EH (cell line): Measurements from ENCODE around the gene PLXNA2.
A peak's percentile ranks its signal among the peaks of the same experiment; 100 is the strongest.

Experiments
- DNase-seq: peaks from one replicate; pipeline ENCODE4 v3.0.0-alpha.2; 2015; ENCODE audit warnings: low read depth

The PLXNA2 gene

DNA sequence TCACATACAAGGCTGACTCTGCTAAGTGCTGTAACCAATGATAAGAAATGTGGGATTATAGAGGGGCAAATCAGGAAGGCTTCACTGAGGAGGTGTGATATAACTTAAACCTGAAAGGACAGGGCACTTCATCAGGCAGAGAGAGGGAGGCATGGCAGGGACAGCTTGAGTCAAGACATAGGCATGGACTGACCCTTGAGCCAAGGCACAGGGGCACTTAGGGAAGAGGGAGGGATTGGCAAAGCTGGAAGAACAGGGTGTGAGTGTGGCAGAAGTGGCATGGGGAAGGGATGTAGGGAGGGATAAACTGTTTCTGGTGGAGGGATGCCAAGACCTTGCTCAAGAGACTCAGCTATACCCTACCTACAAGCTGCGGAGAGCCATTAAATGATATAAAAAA is 81.3 kb downstream of the PLXNA2 start:
- DNase-seq: no peak

DNA sequence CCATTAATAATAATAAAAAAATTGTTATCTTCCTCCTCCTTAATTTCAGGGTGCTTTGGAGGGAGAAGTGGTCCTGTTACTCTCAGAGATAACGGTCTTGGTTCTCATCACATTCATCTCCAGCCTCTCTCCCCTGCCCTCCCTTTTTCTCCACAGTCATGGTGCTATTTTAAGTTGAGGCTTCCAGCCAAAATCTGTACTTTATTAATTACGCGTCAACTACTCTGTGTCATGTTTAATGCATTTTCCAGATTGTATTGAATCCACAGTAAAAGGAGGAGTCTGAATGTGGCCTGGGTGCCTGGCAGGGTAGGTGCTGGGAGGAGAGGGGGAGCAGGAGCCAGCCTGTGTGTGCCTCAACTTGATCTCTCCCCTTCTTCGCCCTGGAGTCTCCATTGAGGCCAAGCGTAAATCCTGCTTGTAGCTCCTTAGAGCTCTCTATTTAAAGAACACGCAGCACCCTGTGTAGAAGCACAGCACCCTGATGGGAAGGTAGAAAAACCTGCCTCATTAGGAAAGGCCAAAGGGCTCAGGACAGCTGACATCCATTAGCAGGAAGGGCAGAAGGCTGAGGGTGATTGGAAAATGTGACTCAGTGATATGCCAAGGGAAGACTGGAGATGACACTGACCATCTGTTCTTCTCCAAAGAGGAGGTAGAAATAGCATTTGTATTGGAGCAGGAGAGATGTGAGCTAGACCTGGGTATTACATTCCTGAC is 82.4 kb downstream of the PLXNA2 start:
- DNase-seq: peak; percentile 78

DNA sequence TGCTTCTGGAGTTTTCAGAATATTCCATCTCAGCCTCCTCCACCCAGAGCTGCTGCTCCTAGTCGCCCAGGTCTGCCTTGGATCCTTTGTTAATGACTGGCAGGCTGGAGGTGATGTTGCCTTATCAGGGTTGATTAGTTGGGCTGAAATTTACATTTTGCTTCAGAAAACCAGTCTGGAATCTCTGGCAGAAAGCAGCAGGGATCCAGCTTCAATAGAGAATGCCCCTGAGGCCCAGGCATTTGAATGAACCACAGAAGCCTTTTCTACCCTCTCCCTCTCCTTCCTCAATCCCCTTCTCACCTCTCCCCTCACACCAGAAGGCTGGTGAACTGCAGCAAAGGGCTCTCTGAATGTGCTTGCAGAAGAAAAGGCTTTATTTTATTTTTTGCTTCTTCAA is 83.2 kb downstream of the PLXNA2 start:
- DNase-seq: no peak

DNA sequence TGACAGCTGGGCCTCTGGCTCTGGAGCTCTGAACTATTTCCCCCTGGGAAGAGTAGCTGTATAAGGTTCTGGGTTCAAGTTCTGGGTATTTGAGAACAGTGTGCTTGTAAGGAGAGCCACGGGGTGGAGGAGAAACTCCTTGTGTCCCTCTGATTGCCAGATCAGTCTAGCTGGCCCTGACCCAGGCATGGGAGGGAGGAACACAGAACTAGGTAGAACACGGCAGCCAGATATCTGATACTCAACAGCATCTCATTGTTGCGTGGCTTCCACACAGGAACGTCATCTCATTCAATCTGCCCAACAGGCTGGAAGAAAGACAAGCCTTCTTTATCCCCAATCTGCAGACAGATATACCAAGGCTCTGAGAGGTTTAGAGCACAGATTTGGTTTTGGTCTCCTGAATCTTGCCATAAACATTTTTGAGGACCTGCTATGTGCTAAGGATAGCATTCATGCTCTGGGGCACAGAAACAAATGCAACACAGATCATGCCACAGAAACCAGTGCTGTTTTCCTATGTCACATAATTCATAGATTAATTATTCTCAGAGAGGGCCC is 83.8 kb downstream of the PLXNA2 start:
- no peak for DNase-seq

DNA sequence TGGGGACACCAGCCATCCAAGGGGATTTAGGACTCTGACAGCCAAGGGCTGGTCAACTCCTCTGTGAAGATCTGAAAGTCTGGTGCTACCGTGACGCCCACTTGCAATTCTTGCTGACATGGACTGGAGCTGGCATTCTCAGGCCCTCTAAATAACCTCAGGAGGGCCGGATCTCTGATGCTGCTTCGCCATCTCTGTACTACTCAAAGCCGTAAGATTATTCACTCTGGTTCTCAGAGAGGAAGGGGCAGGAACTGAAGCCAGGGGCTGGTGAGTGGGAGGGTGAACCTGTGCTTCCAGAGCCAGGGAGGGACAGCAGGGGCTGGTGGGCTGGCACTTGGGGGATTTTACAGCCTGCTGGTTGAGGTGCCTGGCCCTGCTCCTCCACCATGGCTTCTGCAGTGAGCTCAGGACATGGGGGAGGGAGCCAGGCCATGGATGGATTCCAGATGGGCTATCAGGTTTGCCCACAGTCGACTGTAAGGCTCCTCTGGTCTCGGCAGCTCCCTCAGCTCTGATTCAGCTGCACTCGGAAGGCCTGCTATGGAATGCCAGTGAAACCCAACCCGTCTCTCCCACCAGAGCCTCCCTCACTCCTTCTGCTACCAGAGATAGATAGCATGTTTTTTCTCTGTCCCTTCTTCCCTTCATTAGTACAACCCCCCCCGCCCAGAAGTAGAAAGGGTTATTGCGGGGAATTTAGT is 84.5 kb downstream of the PLXNA2 start:
- peak; percentile 92 for DNase-seq

DNA sequence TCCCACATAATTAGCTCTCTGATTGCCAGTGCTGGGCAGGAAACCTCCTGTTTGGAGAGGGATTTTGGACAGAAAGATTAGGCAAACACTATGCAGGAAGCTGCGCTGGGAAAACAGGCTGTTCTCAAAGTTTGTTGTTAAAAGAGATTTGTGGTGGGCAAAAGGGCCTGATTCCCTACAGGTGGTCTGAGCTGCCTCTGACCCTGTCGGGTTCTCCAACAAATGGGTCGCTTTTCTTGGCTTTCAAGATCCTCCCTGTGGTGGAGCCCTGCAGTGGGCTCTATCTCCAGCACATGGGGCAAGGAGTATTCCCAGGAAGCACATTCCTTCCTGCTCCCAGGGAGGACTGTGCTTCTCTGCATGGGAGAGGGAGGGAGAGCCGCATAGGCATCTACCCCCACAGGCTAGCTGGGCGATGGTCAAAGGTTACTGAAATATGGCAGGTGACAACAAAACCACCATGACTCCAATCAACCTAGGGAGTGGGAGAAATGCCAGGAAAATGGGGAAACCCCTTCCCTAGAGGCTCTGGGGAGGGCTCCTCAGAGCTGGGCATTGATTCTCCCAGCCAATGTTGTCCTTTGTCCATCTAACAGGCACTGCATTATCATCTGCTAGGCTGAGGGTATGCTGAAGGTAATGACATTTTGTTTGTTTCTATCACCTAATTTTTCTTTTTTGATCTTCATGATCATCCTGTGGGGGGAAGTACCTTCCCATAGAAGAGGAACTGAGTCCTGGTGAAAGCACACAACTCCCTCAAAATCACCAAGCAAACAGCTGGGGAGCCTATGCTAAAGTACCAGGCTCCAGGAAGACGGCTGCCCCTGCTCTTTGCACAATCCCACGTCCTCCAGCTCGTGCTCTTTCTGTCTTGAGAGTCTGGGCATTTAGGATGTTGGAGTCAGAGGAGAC is 85.3 kb downstream of the PLXNA2 start:
- peak; percentile 31 for DNase-seq

DNA sequence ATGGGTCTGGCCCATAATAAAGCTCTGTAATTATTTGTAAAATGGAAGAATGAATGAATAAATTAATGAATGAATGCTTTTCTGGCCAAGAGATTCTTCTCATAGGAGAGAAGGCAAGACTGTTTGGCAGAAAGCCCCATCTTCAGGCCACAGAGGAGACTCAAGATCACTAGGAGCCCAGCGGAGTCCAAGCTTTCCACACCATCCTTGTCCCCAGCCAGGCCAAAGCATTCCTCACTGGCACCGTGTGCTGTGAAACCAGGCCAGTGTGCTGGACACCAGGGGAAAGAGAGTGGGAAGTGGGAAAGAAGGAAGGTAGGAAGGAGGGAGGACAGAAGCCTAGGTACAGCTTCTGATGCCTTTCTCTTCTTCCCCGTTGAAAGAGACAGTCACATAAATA is 86.4 kb downstream of the PLXNA2 start:
- DNase-seq: no peak

DNA sequence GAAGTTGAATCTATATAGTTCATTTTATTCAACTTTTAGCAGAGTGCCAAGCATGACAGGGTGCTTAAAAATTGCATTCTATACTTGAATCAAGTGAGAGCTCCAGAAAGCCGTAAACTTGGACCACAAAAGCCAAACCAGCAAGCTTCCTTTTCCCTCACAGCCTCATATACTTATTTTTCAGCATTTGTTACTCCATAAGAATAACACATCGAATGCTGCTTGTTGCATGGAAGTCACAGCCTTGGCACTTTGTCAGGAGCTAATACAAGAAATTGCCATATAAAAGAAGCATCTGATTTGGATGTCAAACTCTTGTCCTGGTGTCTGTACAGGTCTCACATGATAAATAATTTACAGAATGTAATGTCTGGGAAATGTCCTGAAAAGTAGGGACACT is 87.4 kb downstream of the PLXNA2 start:
- DNase-seq: peak; percentile 43

DNA sequence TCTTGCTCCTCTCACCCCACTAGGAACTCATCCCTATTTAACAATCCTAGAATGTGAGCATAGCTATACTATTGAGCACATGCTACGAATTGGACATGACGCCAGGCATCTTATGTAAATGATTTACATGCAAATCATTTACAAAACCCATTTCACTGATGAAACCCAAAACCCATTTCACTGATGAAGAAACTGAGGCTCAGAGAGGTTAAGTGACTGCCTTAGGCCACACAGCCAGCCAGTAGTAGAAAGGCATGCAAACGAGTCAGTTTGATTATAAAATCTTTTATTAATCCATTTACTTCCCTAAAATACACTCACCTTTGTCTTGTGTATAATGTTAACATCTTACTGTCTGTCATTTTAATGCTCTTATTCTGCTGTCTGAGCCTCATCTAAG is 87.9 kb downstream of the PLXNA2 start:
- DNase-seq: no peak

DNA sequence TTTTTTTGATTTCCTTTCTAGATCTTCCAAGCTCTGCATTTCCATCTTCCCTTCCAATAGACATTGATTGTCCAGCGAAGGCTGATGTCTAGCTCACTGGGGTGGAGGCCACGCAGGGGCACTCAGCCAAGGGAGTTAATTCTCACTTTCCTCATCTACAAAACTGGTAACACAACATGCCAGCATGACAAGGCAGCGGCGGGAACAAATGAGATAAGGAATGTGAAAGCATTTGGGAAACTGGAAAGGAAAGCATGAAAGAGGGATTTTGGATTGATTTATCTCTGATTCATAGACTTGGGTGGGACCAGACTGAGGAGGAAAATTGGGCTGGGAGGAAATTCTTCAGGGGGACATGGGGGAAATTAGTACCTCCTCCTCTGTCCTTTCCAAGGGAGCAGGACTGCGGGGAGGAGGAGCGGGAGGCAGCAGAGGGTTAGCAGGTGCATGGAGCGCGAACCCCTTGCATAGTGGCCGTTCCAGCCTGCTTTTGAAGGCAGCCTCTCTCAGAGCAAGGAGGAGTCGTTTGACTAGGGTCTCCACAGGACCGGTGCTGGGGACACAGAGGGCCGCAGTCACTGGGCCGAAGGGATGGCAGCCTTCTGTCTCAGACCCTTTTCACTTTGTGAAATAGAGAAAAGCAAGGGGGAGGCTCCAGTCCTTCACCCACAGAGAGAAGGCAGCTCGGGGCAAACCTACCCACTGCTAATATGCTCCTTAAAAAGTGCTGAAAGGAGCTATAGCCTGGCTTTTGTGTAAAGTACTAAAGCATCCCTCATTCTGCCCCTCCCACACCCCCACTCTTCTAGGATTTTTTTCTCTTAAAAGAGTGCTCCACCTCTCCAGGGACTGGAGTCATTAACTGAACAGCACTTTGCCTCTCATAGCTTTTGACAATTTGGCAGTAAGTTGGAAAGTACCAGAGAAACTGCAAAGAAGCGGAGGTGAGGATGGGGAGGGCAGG is 89.2 kb downstream of the PLXNA2 start:
- DNase-seq: no peak

DNA sequence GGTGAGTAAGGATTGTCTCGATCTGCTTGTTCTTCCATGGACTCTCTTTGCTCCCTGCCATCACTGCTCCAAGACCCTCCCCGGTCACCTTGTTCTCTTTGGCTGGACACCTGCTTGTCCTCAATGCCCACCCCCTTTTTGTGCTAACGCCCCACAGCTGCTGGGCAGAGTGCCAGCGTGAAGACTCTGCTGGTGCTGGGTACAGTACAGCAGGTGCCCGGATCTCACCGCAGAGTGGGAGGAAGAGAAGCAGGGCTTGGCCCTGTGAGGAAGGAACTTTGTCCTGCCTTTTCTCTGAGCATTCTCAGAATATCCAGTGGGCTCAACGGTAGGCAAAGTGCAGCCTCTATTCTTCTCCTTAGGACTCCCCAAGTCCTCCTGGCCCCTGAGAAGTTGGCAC is 90.1 kb downstream of the PLXNA2 start:
- DNase-seq: no peak

DNA sequence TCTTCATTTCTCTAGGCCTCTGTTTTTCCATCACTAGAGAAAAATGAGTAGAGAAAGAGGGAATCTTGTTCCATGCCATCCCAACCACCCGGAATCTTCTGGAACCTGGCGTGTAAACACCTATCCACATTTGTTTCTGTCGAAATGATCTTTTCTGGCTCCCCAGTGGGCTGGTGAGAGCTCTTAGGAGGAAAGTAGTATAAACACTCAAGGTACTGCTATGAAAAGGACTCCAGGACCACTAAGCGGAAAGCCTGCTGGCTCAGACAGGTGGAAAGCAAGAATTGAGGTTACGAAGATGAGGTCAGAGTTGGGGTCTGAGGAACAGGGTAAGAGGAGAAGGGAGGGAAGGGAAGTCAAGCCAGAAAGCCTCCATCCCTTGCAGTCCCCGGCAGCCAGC is 90.8 kb downstream of the PLXNA2 start:
- no peak for DNase-seq

DNA sequence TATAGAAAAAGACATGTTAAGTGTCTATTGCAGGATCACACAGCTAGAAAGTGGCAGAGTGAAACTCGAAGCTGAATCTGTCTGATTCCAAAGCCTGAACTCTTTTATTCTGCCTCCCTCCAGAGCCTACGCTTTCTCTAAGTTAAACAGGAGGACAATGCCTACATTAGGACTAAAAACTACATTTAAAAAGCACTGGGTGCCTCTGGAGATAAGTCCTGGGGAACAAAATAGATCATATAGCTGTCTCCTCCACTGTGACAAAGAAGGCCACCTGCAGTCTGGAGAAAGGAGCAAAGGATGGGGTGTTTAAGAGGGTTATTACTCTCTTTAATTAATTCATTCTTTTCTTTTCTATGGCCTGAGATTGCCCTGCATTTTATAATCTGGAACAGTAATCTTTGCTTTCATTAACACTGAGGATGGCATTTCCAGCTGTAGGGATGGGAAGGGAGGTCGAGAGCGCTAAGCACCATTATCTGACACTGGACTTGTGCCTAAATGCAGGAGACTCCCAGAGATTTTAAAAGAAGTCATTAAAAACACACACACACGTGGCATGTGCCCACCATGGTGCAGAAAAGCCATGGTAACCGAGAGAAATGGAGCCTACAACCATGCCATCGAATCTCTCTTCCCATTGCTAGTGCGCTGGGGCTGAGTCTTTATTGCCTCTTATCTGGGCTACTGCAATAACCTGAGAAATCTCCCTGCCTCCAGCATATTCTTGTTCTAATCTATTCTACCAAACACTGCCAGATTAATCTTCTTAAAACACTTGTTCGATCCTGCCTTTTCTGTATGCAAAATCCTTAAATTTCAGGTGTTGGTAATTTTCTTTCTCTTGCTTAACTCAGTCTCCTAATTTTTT is 92.2 kb downstream of the PLXNA2 start:
- DNase-seq: no peak

DNA sequence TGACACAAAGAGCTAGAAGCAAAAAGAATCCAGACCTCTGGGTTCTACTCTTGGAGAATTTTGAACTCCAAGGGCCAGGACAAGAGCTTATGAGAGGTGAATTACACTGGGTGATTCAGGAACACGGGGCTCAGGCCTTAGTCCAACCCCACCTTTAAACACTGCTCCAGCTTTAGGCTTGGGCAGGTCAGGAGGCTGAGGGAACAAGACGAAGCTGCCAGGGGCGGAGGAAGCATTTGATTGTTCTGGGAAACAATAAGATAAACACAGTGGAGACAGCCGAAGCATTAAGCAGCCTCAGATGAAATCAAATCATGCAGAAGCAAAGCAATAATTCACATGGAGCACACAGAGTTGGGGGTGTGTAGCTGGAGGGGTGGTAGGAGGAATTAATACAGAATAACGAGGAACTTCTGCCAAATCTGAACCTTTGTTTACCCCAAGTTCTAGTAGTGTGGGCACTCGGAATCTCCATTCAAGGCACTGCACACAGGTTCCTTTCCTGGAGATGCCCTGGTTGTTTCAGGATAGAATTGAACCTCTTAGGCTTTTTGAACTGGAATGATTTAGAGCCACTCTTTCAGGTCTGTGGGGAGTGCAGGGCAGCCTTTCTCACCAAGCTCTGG is 93.2 kb downstream of the PLXNA2 start:
- DNase-seq: no peak

DNA sequence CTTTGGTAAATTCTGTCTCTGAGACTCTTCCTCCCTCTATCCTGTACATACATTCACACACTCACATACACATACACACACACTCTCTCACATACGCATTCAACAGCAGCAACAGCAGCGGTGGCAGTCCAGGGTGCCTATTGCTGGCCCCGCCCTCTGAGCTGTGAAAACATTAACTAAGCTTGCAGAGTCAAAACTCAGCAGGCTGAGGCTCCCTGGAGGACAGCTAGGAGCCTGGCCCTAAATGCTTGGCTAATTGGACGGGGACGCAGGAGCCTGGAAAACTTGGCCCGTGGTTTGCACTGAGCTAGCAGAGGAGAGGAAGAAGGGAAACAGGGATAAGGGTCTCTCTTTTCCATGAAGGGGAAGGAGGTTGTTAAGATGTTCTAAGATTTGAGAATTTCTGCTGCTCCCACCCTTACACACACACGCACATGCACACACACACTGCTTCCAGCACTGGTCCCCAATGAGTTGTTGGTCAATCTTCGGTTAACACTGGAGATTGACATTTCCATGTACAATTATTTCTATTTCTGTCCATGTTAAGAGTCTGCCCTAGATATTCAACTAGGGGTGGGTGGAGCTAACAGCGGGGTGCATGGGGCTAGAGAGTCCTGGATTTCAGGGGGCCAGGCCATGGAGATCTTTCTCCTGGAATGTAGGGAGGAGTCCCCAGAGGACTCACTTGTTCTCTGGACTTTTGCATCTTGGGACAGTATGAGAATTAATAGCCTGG is 94.2 kb downstream of the PLXNA2 start:
- no peak for DNase-seq

DNA sequence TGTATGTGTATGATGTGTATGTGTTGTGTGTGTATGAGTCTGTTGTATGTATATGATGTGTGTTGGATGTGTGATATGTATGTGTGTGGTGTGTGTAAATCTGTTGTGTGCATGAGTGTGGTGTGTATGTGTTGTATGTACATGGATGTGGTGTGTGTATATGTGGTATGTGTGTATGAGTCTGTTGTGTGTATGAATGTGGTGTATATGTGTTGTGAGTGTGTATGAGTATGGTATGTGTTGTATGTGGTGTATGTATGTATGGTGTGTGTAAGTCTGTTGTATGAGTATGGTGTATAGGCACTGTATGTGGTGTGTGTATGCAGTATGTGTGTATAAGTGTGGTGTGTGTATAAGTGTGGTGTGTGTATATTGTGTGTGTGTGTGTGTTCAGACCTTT is 95.0 kb downstream of the PLXNA2 start:
- no peak for DNase-seq

DNA sequence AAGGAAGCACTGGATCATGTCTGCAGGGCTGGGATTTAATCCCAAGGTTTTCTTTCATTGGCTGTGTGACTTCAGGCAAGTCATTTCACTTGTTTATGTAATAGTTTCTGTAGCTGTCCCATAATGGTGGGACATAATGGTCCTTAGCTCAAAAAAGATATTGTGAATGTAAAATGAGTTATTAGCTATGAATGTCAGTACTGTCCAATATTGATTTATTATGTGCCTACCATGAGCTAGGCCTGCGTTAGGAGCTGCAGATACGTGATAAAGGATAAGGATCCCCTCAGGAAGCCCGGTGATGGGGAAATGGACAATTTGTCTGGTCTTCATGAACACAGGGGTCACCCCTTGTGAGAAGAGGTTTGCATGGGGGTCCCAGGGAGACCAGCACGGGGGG is 95.8 kb downstream of the PLXNA2 start:
- DNase-seq: no peak

DNA sequence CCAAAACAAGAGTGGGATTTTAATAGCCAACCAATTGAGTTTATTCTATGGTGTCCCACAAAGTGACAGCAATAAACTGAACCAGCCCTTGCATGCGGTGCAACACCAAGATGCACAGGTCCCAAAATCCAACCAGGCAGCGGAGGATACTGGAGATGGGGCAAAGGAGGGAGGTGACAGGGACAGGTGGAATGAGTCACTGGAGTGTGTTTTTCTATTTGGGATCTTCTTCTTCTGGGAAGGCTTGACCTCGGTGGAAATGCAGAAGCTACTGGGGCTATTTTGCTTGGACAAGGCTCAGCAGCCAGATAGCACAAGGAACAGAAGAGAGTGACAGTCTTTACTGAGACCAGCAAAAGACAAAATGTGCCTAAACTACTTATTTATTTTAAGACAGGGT is 97.5 kb downstream of the PLXNA2 start:
- DNase-seq: no peak

DNA sequence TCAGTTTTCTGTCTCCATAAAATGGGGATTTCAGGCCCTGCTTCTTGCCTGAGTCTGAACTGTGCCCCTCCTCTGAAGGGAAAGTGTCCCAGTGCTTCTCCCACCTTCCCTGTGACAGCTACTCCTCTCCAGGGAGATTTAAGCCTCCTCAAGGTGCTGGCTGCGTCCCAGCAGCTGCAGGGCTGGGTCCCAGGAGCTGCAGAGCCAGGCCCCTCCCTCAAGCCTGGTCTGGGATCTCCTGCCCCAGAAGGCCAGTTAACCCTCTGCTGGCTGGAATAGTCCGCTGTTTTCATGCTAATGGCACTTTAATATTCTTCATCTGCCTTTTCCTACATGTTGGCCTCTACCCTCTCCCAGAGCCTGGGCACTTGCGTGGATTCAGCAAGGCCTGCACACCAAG is 99.0 kb downstream of the PLXNA2 start:
- no peak for DNase-seq
